OCI-LY1 (cell line): ENCODE results near the gene FHOD3.

ENCODE experiments used
- H2AFZ ChIP-seq: fragments of 200-600 bp; sonication (generic), shearing (Covaris generic); 2 replicates; pipeline ENCODE4 v1.6.0; 2014; ENCODE audit warnings: antibody characterized with exemption, mild to moderate bottlenecking, low read length
- H3F3A ChIP-seq: fragments of 200-600 bp; sonication (generic), shearing (Covaris generic); 2 replicates; pipeline ENCODE4 v1.6.0; 2014; ENCODE audit warnings: mild to moderate bottlenecking, antibody characterized with exemption, low read length, moderate library complexity; ENCODE audit not compliant: insufficient read depth
- H3K27ac ChIP-seq: fragments of 200-600 bp; sonication (generic); 2 replicates; pipeline ENCODE4 v1.5.1; 2014; ENCODE audit warnings: low read length, mixed run types, mild to moderate bottlenecking, low read depth; ENCODE audit not compliant: poor library complexity, severe bottlenecking
- H3K27me3 ChIP-seq: fragments of 200-600 bp; sonication (generic); 2 replicates; pipeline ENCODE4 v1.6.0; 2014; ENCODE audit warnings: antibody characterized with exemption, mild to moderate bottlenecking, low read length, moderate library complexity; ENCODE audit not compliant: insufficient read depth
- H3K36me3 ChIP-seq: fragments of 200-600 bp; sonication (generic); 2 replicates; pipeline ENCODE4 v1.6.1; 2014; ENCODE audit warnings: mild to moderate bottlenecking, antibody characterized with exemption, low read length, moderate library complexity, mixed read lengths; ENCODE audit not compliant: insufficient read depth
- H3K4me1 ChIP-seq: fragments of 200-600 bp; sonication (generic); 2 replicates; pipeline ENCODE4 v1.5.1; 2014; ENCODE audit warnings: mild to moderate bottlenecking, low read length, moderate library complexity; ENCODE audit not compliant: insufficient read depth, severe bottlenecking
- H3K4me2 ChIP-seq: fragments of 200-600 bp; sonication (generic), shearing (Covaris generic); 2 replicates; pipeline ENCODE4 v1.6.1; 2014; ENCODE audit warnings: low read length
- H3K4me3 ChIP-seq: fragments of 200-600 bp; sonication (generic); 2 replicates; pipeline ENCODE4 v1.5.1; 2014; ENCODE audit warnings: low read length, low read depth, mild to moderate bottlenecking, mixed read lengths; ENCODE audit not compliant: poor library complexity, severe bottlenecking
- H3K79me2 ChIP-seq: fragments of 200-600 bp; shearing (Covaris generic); 2 replicates; pipeline ENCODE4 v1.6.1; 2016; ENCODE audit warnings: mixed run types, low read length, mixed read lengths; ENCODE audit not compliant: insufficient read depth
- H3K9ac ChIP-seq: fragments of 200-600 bp; sonication (generic), shearing (Covaris generic); 2 replicates; pipeline ENCODE4 v1.6.1; 2014; ENCODE audit warnings: mild to moderate bottlenecking, low read length, mixed read lengths
- H3K9me2 ChIP-seq: fragments of 200-600 bp; sonication (generic), shearing (Covaris generic); 2 replicates; pipeline ENCODE4 v1.6.1; 2014; ENCODE audit warnings: low read depth, mild to moderate bottlenecking, low read length, mixed read lengths
- H3K9me3 ChIP-seq: fragments of 200-600 bp; shearing (Covaris generic); 2 replicates; pipeline ENCODE4 v1.6.1; 2014; ENCODE audit warnings: low read length, mixed read lengths
- H4K20me1 ChIP-seq: fragments of 200-600 bp; sonication (generic), shearing (Covaris generic); 2 replicates; pipeline ENCODE4 v1.6.0; 2016; ENCODE audit warnings: mild to moderate bottlenecking, low read length; ENCODE audit not compliant: insufficient read depth
- EZH2 ChIP-seq: fragments of 200-600 bp; sonication (generic), shearing (Covaris generic); IDR thresholded peaks from 2 replicates; pipeline ENCODE4 v1.8.0; 2017; ENCODE audit warnings: borderline replicate concordance, mixed run types, mild to moderate bottlenecking, antibody characterized with exemption, low read length, moderate library complexity, mixed read lengths
- TF ChIP-seq, protein P1 (sequence below): fragments of 200-600 bp; sonication (generic), shearing (Covaris generic); IDR thresholded peaks from 2 replicates; pipeline ENCODE4 v1.5.1; 2017; ENCODE audit warnings: mild to moderate bottlenecking, antibody characterized with exemption, low read length, moderate library complexity, mixed read lengths

The FHOD3 gene

DNA sequence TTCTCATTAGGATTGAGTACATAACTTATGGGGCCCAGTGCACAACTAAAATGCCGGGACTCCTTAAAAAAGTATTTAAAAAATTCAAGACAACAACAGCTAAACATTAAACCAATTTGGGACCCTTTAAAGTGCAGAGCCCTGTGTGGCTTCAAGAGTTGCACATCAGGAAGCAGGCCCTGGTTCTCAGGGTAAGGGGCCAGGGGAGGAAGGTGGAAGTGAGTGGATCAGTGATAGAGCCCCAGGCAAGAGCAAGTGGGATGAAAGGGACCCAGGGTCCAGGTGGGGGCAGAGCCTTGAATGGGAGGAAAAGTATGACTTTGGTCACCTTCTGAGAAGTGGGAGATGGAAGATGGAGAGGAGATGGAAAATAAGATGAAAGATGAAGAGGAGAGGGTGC, 2.3 kb upstream of the FHOD3 start:
- Histone ChIP-seq H3K27ac (no peak overlapping the region), H3K4me1 (no peaks in the 10 kb centered on the region), H3K4me3 (no peak overlapping the region), H3K9me2 (no peaks in the 10 kb centered on the region), H3K4me2 (no peak overlapping the region), H3K36me3 (no peaks in the 10 kb centered on the region), H2AFZ (no peak overlapping the region), H3K9me3 (no peaks in the 10 kb centered on the region), H3K9ac (no peak overlapping the region), H3K27me3 (0 out of 2 replicates have a peak, but pooled peaks cover 3% of the 10 kb centered on the region), H3F3A (no peaks in the 10 kb centered on the region), H4K20me1 (no peaks in the 10 kb centered on the region), H3K79me2 (no peaks in the 10 kb centered on the region)
- no peak for TF ChIP-seq EZH2
- TF ChIP-seq, protein P1, sequence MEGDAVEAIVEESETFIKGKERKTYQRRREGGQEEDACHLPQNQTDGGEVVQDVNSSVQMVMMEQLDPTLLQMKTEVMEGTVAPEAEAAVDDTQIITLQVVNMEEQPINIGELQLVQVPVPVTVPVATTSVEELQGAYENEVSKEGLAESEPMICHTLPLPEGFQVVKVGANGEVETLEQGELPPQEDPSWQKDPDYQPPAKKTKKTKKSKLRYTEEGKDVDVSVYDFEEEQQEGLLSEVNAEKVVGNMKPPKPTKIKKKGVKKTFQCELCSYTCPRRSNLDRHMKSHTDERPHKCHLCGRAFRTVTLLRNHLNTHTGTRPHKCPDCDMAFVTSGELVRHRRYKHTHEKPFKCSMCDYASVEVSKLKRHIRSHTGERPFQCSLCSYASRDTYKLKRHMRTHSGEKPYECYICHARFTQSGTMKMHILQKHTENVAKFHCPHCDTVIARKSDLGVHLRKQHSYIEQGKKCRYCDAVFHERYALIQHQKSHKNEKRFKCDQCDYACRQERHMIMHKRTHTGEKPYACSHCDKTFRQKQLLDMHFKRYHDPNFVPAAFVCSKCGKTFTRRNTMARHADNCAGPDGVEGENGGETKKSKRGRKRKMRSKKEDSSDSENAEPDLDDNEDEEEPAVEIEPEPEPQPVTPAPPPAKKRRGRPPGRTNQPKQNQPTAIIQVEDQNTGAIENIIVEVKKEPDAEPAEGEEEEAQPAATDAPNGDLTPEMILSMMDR = no peak

DNA sequence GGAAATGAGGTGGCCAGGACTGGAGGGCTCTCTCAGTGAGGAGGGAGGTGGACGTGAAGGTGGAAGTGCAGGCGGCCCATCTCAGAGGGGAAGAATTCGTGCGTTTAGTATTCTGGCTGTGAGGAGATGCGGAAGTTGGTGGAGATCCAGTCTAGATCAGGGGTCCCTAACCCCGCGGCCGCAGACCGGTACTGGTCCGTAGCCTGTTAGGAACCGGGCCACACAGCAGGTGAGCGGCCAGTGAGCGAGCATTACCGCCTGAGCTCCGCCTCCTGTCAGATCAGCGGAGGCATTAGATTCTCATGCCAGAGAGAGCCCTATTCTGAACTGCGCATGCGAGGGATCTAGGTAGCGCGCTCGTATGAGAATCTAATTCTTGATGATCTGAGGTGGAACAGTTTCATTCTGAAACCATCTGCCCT, 1.6 kb upstream of the FHOD3 start:
- no peak overlapping the region for H3K9ac ChIP-seq
- H3F3A ChIP-seq = no peaks in the 10 kb centered on the region
- H3K27me3 ChIP-seq = 0 out of 2 replicates have a peak, but pooled peaks cover 3% of the 10 kb centered on the region
- H3K36me3 ChIP-seq = no peaks in the 10 kb centered on the region
- no peak overlapping the region for H3K27ac ChIP-seq
- no peaks in the 10 kb centered on the region for H3K9me3 ChIP-seq
- no peak overlapping the region for H2AFZ ChIP-seq
- H3K4me3 ChIP-seq = no peak overlapping the region
- no peaks in the 10 kb centered on the region for H4K20me1 ChIP-seq
- TF ChIP-seq EZH2 = no peak
- TF ChIP-seq, protein P1 = no peak
- no peaks in the 10 kb centered on the region for H3K9me2 ChIP-seq
- H3K79me2 ChIP-seq = no peaks in the 10 kb centered on the region
- H3K4me2 ChIP-seq = no peak overlapping the region
- no peaks in the 10 kb centered on the region for H3K4me1 ChIP-seq

DNA sequence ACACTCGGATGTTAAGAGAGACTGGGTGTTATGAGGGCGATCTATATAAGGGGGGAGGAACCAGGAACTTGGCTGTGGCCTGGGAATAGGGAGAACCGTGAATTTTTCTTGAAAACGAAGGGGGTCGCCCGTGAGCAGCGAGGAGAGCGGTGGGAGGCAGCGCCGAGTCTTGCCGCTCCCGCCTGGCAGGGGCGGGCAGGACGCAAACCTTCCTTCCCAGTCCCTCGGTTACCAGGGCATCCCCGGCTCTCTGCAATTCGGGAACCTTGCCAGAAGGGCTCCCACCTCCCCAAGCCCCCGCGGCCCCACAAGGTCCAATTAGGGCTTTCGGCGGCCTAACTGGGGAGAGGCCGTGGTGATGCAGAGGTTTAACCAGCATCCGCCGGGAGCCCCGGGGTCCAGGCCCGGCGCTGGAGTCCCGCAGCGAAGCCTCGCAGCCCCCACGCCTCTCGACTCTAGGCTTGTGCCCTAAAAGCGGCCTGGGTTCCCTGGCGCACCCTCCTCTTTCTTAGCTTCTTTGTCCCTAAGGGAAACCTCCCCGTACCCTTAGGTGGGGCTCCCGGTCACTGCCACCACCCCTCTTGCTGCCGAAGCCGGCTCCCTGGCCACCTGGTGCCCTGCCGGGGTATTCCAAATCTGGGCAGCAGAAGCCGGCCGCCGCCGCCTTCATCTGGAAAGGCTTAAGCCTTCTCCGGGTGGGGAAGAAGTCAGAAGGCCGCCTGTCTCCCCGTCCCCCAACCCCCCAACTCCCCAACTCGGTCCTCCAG, 680 bp upstream of the FHOD3 start:
- H3K4me3 ChIP-seq = peak overlapping the region; percentile 29
- H3K4me2 ChIP-seq = peak overlapping the region; percentile 34; the same call in 1 of the 2 replicates
- no peak overlapping the region for H3K9ac ChIP-seq

More for the DNA sequence above, 680 bp upstream of the FHOD3 start:
- H2AFZ ChIP-seq = no peak overlapping the region
- H3K79me2 ChIP-seq = no peaks in the 10 kb centered on the region
- H3F3A ChIP-seq = no peaks in the 10 kb centered on the region
- no peak for TF ChIP-seq EZH2
- TF ChIP-seq, protein P1 = no peak; the same call in 1 of the 2 replicates
- no peaks in the 10 kb centered on the region for H3K9me2 ChIP-seq
- no peak overlapping the region for H3K27ac ChIP-seq
- 0 out of 2 replicates have a peak, but pooled peaks cover 3% of the 10 kb centered on the region for H3K27me3 ChIP-seq
- H3K4me1 ChIP-seq = no peaks in the 10 kb centered on the region
- no peaks in the 10 kb centered on the region for H3K9me3 ChIP-seq
- H3K36me3 ChIP-seq = no peaks in the 10 kb centered on the region
- no peaks in the 10 kb centered on the region for H4K20me1 ChIP-seq
